Neuron (in vitro differentiated cells): ENCODE measurements around the gene PELI1.

Experiments
- H2AFZ ChIP-seq: one replicate; pipeline ENCODE4 v1.6.1; 2013; ENCODE audit warnings: low read depth, mild to moderate bottlenecking, inconsistent platforms, low read length, moderate library complexity
- H3K27me3 ChIP-seq: one replicate; pipeline ENCODE4 v1.6.1; 2013; ENCODE audit warnings: low read length; ENCODE audit not compliant: insufficient read depth
- H3K36me3 ChIP-seq: one replicate; pipeline ENCODE4 v1.6.1; 2013; ENCODE audit warnings: low read length; ENCODE audit not compliant: insufficient read depth
- H3K4me1 ChIP-seq: one replicate; pipeline ENCODE4 v1.6.1; 2013; ENCODE audit warnings: low read length; ENCODE audit not compliant: insufficient read depth
- H3K4me3 ChIP-seq: 2 replicates; pipeline ENCODE4 v1.5.1; 2013; ENCODE audit warnings: mild to moderate bottlenecking, low read length, moderate library complexity
- H3K9me3 ChIP-seq: one replicate; pipeline ENCODE4 v1.6.1; 2013; ENCODE audit warnings: low read length

PELI1 gene

GRCh38 chr2:64142741-64143168 lies 1.5 kb downstream of the PELI1 start:
- H2AFZ ChIP-seq, result peak overlapping the region; percentile 80

GRCh38 chr2:64141674-64142405 lies 2.4 kb downstream of the PELI1 start:
- Histone ChIP-seq H3K4me1 (peaks cover 29% of the 10 kb centered on the region), H3K4me3 (peak overlapping the region; percentile 82), H3K36me3 (peaks cover 7% of the 10 kb centered on the region), H3K27me3 (no peaks in the 10 kb centered on the region), H2AFZ (no peak overlapping the region), H3K9me3 (no peaks in the 10 kb centered on the region)

More at GRCh38 chr2:64142741-64143168, 1.5 kb downstream of the PELI1 start:
- Histone ChIP-seq H3K36me3 (peaks cover 7% of the 10 kb centered on the region), H3K9me3 (no peaks in the 10 kb centered on the region), H3K4me3 (peak overlapping the region; percentile 82), H3K4me1 (peaks cover 27% of the 10 kb centered on the region), H3K27me3 (no peaks in the 10 kb centered on the region)

- Histone ChIP-seq H2AFZ (no peak overlapping the region), H3K27me3 (no peaks in the 10 kb centered on the region), H3K4me3 (no peak overlapping the region)
Measured at GRCh38 chr2:64140665-64141200, 3.5 kb downstream of the PELI1 start.

GRCh38 chr2:64139956-64140355 lies 4.3 kb downstream of the PELI1 start:
- Histone ChIP-seq H3K4me3 (no peak overlapping the region), H2AFZ (no peak overlapping the region), H3K36me3 (peaks cover 7% of the 10 kb centered on the region), H3K9me3 (no peaks in the 10 kb centered on the region), H3K4me1 (peaks cover 29% of the 10 kb centered on the region), H3K27me3 (no peaks in the 10 kb centered on the region)

More at GRCh38 chr2:64140665-64141200, 3.5 kb downstream of the PELI1 start:
- H3K9me3 ChIP-seq, result no peaks in the 10 kb centered on the region
- peaks cover 29% of the 10 kb centered on the region for H3K4me1 ChIP-seq
- peaks cover 7% of the 10 kb centered on the region for H3K36me3 ChIP-seq

- Histone ChIP-seq H3K4me1 (peaks cover 24% of the 10 kb centered on the region), H3K9me3 (no peaks in the 10 kb centered on the region), H3K4me3 (no peak overlapping the region), H2AFZ (no peak overlapping the region), H3K36me3 (peaks cover 7% of the 10 kb centered on the region), H3K27me3 (no peaks in the 10 kb centered on the region)
Measured at GRCh38 chr2:64137996-64138395, 6.2 kb downstream of the PELI1 start.

- H2AFZ ChIP-seq, result no peak overlapping the region
- no peaks in the 10 kb centered on the region for H3K9me3 ChIP-seq
- no peak overlapping the region for H3K4me3 ChIP-seq
- peaks cover 20% of the 10 kb centered on the region for H3K4me1 ChIP-seq
- H3K36me3 ChIP-seq, result peaks cover 7% of the 10 kb centered on the region
- no peaks in the 10 kb centered on the region for H3K27me3 ChIP-seq
Measured at GRCh38 chr2:64137567-64137966, 6.7 kb downstream of the PELI1 start.

- peaks cover 2% of the 10 kb centered on the region for H3K4me1 ChIP-seq
- H3K4me3 ChIP-seq, result no peak overlapping the region
Measured at GRCh38 chr2:64135421-64135820, 8.8 kb downstream of the PELI1 start.

GRCh38 chr2:64134813-64135212 lies 9.4 kb downstream of the PELI1 start:
- Histone ChIP-seq H3K27me3 (no peaks in the 10 kb centered on the region), H3K36me3 (peaks cover 7% of the 10 kb centered on the region), H3K9me3 (no peaks in the 10 kb centered on the region), H3K4me1 (peaks cover 2% of the 10 kb centered on the region), H3K4me3 (no peak overlapping the region), H2AFZ (no peak overlapping the region)

More at GRCh38 chr2:64135421-64135820, 8.8 kb downstream of the PELI1 start:
- Histone ChIP-seq H3K27me3 (no peaks in the 10 kb centered on the region), H3K36me3 (peaks cover 7% of the 10 kb centered on the region), H3K9me3 (no peaks in the 10 kb centered on the region), H2AFZ (no peak overlapping the region)

- Histone ChIP-seq H3K9me3 (no peaks in the 10 kb centered on the region), H2AFZ (no peak overlapping the region), H3K27me3 (no peaks in the 10 kb centered on the region), H3K4me3 (no peak overlapping the region), H3K36me3 (peaks cover under 1% of the 10 kb centered on the region), H3K4me1 (peaks cover 2% of the 10 kb centered on the region)
Measured at GRCh38 chr2:64133828-64134227, 10.4 kb downstream of the PELI1 start.

GRCh38 chr2:64133354-64133753 lies 10.9 kb downstream of the PELI1 start:
- Histone ChIP-seq H3K27me3 (no peaks in the 10 kb centered on the region), H3K9me3 (no peaks in the 10 kb centered on the region), H3K4me1 (peaks cover 2% of the 10 kb centered on the region), H2AFZ (no peak overlapping the region), H3K36me3 (no peaks in the 10 kb centered on the region), H3K4me3 (no peak overlapping the region)

- H3K9me3 ChIP-seq, result peaks cover 2% of the 10 kb centered on the region
- no peak overlapping the region for H3K4me3 ChIP-seq
Measured at GRCh38 chr2:64130333-64130732, 13.9 kb downstream of the PELI1 start.

GRCh38 chr2:64128943-64129391 lies 15.3 kb downstream of the PELI1 start:
- H3K4me3 ChIP-seq, result no peak overlapping the region
- H3K4me1 ChIP-seq, result no peaks in the 10 kb centered on the region
- H2AFZ ChIP-seq, result no peak overlapping the region
- no peaks in the 10 kb centered on the region for H3K27me3 ChIP-seq
- no peaks in the 10 kb centered on the region for H3K36me3 ChIP-seq
- H3K9me3 ChIP-seq, result peaks cover 2% of the 10 kb centered on the region

More at GRCh38 chr2:64130333-64130732, 13.9 kb downstream of the PELI1 start:
- Histone ChIP-seq H2AFZ (no peak overlapping the region), H3K36me3 (no peaks in the 10 kb centered on the region), H3K4me1 (no peaks in the 10 kb centered on the region), H3K27me3 (no peaks in the 10 kb centered on the region)

- H3K4me3 ChIP-seq, result no peak overlapping the region
- no peaks in the 10 kb centered on the region for H3K4me1 ChIP-seq
- H3K36me3 ChIP-seq, result no peaks in the 10 kb centered on the region
- no peaks in the 10 kb centered on the region for H3K27me3 ChIP-seq
- H3K9me3 ChIP-seq, result peaks cover 2% of the 10 kb centered on the region
- no peak overlapping the region for H2AFZ ChIP-seq
Measured at GRCh38 chr2:64128406-64128805, 15.8 kb downstream of the PELI1 start.
